ENCODE measurements around the gene EBF4. TPM values are rescaled to one million over a fixed set of nuclear protein-coding genes. Genes with fewer than 3 reads are reported as not detected.

The EBF4 gene
- total RNA-seq, 1 donor from 2014 or later, result 17.9 TPM

DNA sequence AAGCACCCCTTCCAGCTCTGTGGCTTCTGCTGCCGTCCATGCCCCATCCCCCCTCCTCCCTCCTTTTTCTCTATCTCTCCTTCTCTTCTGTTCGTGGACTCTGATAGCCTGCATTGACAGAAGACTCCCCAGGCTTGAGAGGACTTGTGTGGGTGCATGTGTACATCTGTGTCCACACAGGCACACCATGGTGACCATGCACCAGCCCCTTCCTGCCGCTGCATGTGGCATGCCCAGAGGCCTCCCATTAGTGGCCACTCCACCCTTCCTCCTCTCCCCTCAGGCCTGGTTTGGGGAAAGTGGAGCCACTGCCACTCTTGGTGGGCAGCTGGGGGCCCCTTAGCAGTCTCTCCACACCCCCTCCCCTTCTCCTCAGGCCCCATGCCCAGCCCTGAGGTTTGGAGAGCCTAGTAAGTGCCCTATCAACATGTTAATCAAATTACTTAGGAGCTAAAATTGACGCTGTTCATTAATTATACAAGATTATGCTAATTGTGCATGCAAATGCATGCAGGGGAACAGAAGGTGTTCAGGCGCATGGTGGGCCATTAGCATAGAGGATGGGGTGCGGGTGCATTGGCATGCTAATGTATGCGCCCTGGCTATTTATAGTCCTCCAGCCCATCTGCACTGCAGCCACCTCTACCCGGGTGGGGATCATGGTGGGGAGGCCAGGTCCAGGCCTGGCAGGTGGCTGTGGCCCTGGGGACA lies 45.9 kb downstream of the EBF4 start:
- no peaks in the 10 kb centered on the region for H3K36me3 Mint-ChIP-seq
- DNase-seq (ENCODE audit: extremely low spot score, unreplicated experiment), result peak; percentile 63
- H3K27ac Mint-ChIP-seq, result no peak overlapping the region
- peaks cover 4% of the 10 kb centered on the region for H3K4me1 Mint-ChIP-seq (ENCODE audit: unreplicated experiment)
- TF ChIP-seq, protein P1, sequence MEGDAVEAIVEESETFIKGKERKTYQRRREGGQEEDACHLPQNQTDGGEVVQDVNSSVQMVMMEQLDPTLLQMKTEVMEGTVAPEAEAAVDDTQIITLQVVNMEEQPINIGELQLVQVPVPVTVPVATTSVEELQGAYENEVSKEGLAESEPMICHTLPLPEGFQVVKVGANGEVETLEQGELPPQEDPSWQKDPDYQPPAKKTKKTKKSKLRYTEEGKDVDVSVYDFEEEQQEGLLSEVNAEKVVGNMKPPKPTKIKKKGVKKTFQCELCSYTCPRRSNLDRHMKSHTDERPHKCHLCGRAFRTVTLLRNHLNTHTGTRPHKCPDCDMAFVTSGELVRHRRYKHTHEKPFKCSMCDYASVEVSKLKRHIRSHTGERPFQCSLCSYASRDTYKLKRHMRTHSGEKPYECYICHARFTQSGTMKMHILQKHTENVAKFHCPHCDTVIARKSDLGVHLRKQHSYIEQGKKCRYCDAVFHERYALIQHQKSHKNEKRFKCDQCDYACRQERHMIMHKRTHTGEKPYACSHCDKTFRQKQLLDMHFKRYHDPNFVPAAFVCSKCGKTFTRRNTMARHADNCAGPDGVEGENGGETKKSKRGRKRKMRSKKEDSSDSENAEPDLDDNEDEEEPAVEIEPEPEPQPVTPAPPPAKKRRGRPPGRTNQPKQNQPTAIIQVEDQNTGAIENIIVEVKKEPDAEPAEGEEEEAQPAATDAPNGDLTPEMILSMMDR (conservative IDR thresholded peaks at IDR 0.05), result no peak
- no peaks in the 10 kb centered on the region for H3K9me3 Mint-ChIP-seq
- H3K4me3 Mint-ChIP-seq, result no peak overlapping the region
- peaks cover 57% of the 10 kb centered on the region for H3K27me3 Mint-ChIP-seq

DNA sequence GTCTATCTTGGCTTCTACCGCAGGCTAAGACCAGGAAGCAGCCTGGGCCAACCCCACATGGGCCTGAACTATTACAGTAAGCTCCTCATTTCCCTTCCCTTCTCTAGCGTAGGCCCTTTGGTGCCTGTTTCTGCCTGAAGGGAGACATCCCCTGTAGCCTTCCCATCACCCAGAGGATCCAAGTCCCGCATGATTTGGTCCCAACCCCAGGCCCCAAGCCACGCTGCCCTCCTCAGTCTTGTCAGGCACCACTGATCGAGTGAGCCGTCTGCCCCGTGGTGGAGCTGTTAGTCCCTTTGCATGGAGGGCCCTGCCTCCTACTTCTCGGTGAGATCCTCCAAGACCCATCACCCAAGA lies 46.4 kb downstream of the EBF4 start:
- peaks cover 62% of the 10 kb centered on the region for H3K27me3 Mint-ChIP-seq
- TF ChIP-seq, protein P1 (conservative IDR thresholded peaks at IDR 0.05), result no peak
- H3K36me3 Mint-ChIP-seq, result no peaks in the 10 kb centered on the region
- peaks cover 4% of the 10 kb centered on the region for H3K4me1 Mint-ChIP-seq (ENCODE audit: unreplicated experiment)
- no peak overlapping the region for H3K27ac Mint-ChIP-seq
- H3K4me3 Mint-ChIP-seq, result no peak overlapping the region
- peak; percentile 65 for DNase-seq (ENCODE audit: extremely low spot score, unreplicated experiment)
- H3K9me3 Mint-ChIP-seq, result no peaks in the 10 kb centered on the region

DNA sequence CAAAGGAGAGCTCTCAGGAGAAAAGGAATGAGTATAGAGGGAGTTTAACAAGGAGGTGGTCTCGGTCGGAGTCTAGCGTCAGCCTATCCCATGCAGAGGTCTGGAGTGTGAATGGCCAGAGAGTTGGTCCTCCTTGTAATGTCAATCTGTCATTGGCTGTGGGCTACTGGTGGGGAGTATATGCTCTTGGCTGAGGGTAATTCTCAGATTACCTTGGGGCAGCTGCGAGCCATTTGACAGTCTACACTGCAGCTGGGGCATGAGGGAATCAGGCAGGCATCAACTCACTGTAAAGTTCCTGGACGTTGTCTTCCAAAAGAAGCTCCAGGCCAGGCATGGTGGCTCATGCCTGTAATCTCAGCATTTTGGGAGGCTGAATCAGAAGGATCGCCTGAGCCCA lies 48.1 kb downstream of the EBF4 start:
- no peak overlapping the region for H3K27ac Mint-ChIP-seq
- H3K4me3 Mint-ChIP-seq, result no peak overlapping the region
- H3K9me3 Mint-ChIP-seq, result no peaks in the 10 kb centered on the region
- no peaks in the 10 kb centered on the region for H3K36me3 Mint-ChIP-seq
- H3K4me1 Mint-ChIP-seq (ENCODE audit: unreplicated experiment), result peaks cover 4% of the 10 kb centered on the region
- peaks cover 74% of the 10 kb centered on the region for H3K27me3 Mint-ChIP-seq
- peak; percentile 36 for DNase-seq (ENCODE audit: extremely low spot score, unreplicated experiment)
- TF ChIP-seq, protein P1 (conservative IDR thresholded peaks at IDR 0.05), result no peak

DNA sequence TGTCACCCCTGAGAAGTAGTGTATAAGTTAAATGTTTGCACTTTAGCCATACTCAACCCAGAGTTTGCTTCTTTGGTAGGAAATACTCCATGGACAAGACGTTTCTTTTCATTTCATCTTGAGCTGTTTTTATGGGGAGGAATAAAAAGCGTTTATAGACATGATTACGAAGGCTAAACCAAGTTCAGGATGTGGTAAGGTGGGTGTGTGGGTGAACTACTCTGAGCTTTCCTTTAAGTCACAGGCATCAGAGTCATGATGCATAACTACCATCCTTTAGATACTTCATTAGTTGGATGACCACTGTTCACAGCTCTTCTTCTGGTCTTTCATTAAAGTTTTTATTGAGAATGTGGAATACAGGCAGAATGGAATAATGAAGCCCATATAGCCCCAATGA lies 48.9 kb downstream of the EBF4 start:
- TF ChIP-seq, protein P1 (conservative IDR thresholded peaks at IDR 0.05), result no peak
- H3K4me3 Mint-ChIP-seq, result no peak overlapping the region

DNA sequence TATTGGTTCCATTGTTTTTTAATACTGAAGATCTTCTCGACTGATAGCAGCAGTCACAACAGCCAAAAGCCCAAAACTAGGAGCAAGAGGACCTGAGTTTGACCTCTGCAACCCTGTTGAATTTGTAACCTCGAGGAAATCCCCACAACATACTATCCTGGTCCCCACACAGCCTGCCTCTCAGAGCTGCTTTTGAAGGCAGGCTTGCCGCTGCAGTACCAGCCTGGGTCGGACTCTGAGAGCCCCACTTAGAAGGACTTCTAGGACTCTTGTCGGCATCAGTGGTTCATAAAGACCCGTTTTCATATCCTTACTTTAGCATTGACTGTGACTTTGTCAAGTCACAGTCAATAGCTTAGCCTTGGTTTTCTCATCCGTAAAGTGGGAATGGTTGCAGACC lies 49.3 kb downstream of the EBF4 start:
- DNase-seq (ENCODE audit: extremely low spot score, unreplicated experiment), result no peak
- Mint-ChIP-seq H3K9me3 (no peaks in the 10 kb centered on the region), H3K4me1 (ENCODE audit: unreplicated experiment) (peaks cover 4% of the 10 kb centered on the region), H3K27me3 (peaks cover 81% of the 10 kb centered on the region), H3K27ac (no peak overlapping the region), H3K36me3 (no peaks in the 10 kb centered on the region), H3K4me3 (no peak overlapping the region)
- TF ChIP-seq, protein P1 (conservative IDR thresholded peaks at IDR 0.05), result no peak

More for the DNA sequence above, 48.9 kb downstream of the EBF4 start:
- Mint-ChIP-seq H3K27ac (no peak overlapping the region), H3K4me1 (ENCODE audit: unreplicated experiment) (peaks cover 4% of the 10 kb centered on the region), H3K36me3 (no peaks in the 10 kb centered on the region), H3K9me3 (no peaks in the 10 kb centered on the region), H3K27me3 (peaks cover 81% of the 10 kb centered on the region)
- no peak for DNase-seq (ENCODE audit: extremely low spot score, unreplicated experiment)
